ENCODE measurements around the gene KSR2. TPM values are rescaled to one million over a fixed set of nuclear protein-coding genes. Genes with fewer than 3 reads are reported as not detected.

KSR2 gene
- total RNA-seq, 1 experiment from 2014 or later, result 1.3 TPM

DNA sequence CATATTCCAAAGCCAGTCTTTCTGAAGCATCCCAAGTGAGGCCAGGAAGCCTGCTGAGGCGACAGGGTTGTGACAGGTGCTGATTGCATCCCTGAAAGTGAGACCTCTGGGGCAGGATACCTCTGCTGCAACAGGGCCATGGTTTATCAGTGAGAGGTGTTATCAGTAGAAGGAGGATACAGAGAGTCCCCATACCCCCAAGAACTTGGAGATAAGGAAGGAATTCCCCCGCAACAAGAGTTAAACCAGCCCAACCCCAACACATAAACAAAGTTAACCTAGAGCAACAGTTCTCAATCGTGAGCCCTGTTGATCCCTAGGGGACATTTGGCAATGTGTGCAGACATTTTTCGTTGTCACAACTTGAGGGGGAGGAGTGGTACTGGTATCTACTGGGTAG, 374.3 kb downstream of the KSR2 start:
- Histone ChIP-seq H4K20me1 (ENCODE audit: control insufficient read depth, insufficient read depth, insufficient read length) (no peaks in the 10 kb centered on the region), H3K79me2 (ENCODE audit: insufficient read depth, low read length) (no peaks in the 10 kb centered on the region), H3K23ac (ENCODE audit: insufficient read length, low read depth, low read length) (no peak overlapping the region), H3K27me3 (ENCODE audit: insufficient read depth, low read length) (no peaks in the 10 kb centered on the region), H3K9ac (ENCODE audit: extremely low read depth, insufficient read length, low read length) (no peak overlapping the region), H2BK5ac (ENCODE audit: insufficient read length, low read length) (no peak overlapping the region), H3K79me1 (ENCODE audit: insufficient read depth, low read depth, low read length, poor library complexity, severe bottlenecking) (no peaks in the 10 kb centered on the region), H3K18ac (ENCODE audit: insufficient read length, low read depth, low read length) (no peak overlapping the region), H2BK12ac (ENCODE audit: insufficient read length, low read depth, low read length) (no peak overlapping the region), H3K23me2 (ENCODE audit: insufficient read length, low read depth, low read length, poor library complexity, severe bottlenecking) (no peaks in the 10 kb centered on the region), H4K91ac (ENCODE audit: insufficient read length, low read depth, low read length) (no peak overlapping the region), H2BK15ac (ENCODE audit: low read depth, low read length) (no peak overlapping the region), H2BK20ac (ENCODE audit: low read depth, low read length, poor library complexity, severe bottlenecking) (no peak overlapping the region), H3K56ac (ENCODE audit: insufficient read length, low read depth, low read length) (no peak overlapping the region), H2AK5ac (ENCODE audit: insufficient read length, low read length) (no peak overlapping the region), H3K4me1 (ENCODE audit: insufficient read depth, low read length) (peaks cover 6% of the 10 kb centered on the region), H3K27ac (ENCODE audit: insufficient read length, low read depth, low read length) (no peak overlapping the region), H2BK120ac (ENCODE audit: low read depth, low read length, poor library complexity, severe bottlenecking) (no peak overlapping the region), H3T11ph (ENCODE audit: low read length) (no peak overlapping the region), H3K4me2 (ENCODE audit: insufficient read depth, insufficient read length, low read length) (no peak overlapping the region), H4K5ac (ENCODE audit: insufficient read length, low read depth, low read length) (no peak overlapping the region), H2AFZ (ENCODE audit: low read length) (no peak overlapping the region), H4K8ac (replicated peaks; ENCODE audit: insufficient read length, low read depth, low read length) (no peak overlapping the region), H3K14ac (ENCODE audit: insufficient read depth, low read length) (no peak overlapping the region), H3K9me3 (ENCODE audit: control insufficient read depth, low read depth, low read length) (no peaks in the 10 kb centered on the region), H3K4ac (ENCODE audit: low read depth, low read length) (no peak overlapping the region)
- Mint-ChIP-seq H3K9me3 (no peaks in the 10 kb centered on the region; a peak in 2 of 5 replicates), H3K4me3 (no peak overlapping the region), H3K27ac (no peak overlapping the region), H3K36me3 (ENCODE audit: insufficient read depth in 1 of 3, low read depth in 3 of 3) (no peaks in the 10 kb centered on the region), H3K4me1 (peaks cover 19 to 26% of the 10 kb centered on the region in 2 experiments), H3K27me3 (ENCODE audit: low read depth) (no peaks in the 10 kb centered on the region)
- TF ChIP-seq, protein P1, sequence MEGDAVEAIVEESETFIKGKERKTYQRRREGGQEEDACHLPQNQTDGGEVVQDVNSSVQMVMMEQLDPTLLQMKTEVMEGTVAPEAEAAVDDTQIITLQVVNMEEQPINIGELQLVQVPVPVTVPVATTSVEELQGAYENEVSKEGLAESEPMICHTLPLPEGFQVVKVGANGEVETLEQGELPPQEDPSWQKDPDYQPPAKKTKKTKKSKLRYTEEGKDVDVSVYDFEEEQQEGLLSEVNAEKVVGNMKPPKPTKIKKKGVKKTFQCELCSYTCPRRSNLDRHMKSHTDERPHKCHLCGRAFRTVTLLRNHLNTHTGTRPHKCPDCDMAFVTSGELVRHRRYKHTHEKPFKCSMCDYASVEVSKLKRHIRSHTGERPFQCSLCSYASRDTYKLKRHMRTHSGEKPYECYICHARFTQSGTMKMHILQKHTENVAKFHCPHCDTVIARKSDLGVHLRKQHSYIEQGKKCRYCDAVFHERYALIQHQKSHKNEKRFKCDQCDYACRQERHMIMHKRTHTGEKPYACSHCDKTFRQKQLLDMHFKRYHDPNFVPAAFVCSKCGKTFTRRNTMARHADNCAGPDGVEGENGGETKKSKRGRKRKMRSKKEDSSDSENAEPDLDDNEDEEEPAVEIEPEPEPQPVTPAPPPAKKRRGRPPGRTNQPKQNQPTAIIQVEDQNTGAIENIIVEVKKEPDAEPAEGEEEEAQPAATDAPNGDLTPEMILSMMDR (conservative IDR thresholded peaks at IDR 0.05), result no peak
- DNase-seq, result no peak
- no CpG with 5 or more reads among the region's 4 CpGs for WGBS (ENCODE audit: extremely low coverage, insufficient read length, low lambda C conversion rate)

Data from H9 (cell line).